ENCODE results near the gene MELK. TPM values are rescaled to one million over a fixed set of nuclear protein-coding genes. Genes with fewer than 3 reads are reported as not detected.
A peak's percentile ranks its signal among the peaks of the same experiment; 100 is the strongest.

Gene MELK
- total RNA-seq, 2 experiments from 2014 or later = 73.4 to 74.9 TPM

- ATAC-seq = no peak
- CTCF ChIA-PET = interaction anchor here (0.6 to 3.7 kb wide), 12 partner anchors 9 to 226 kb away, joined by 3 to 36 read pairs (median 4); no protein-coding TSS in a partner anchor
- no peaks in the 10 kb centered on the region for H3K4me1 Mint-ChIP-seq (ENCODE audit: low read depth)
- POLR2A ChIA-PET = no interaction called here
- peaks cover 37% of the 10 kb centered on the region for H3K36me3 Mint-ChIP-seq (ENCODE audit: low read depth)
- no peak for DNase-seq
- no peaks in the 10 kb centered on the region for H3K9me3 Mint-ChIP-seq (ENCODE audit: insufficient read depth)
- H3K27me3 Mint-ChIP-seq (ENCODE audit: low read depth) = no peaks in the 10 kb centered on the region
- H3K27ac Mint-ChIP-seq = no peak overlapping the region
- no peak overlapping the region for H3K4me3 Mint-ChIP-seq
These were observed 60.2 kb downstream of the MELK start for GRCh38 chr9:36632892-36633291.

- no peak overlapping the region for H3K4me3 Mint-ChIP-seq
- H3K4me1 Mint-ChIP-seq (ENCODE audit: low read depth) = peaks cover 10% of the 10 kb centered on the region
- peaks cover 47% of the 10 kb centered on the region for H3K36me3 Mint-ChIP-seq (ENCODE audit: low read depth)
- no peaks in the 10 kb centered on the region for H3K9me3 Mint-ChIP-seq (ENCODE audit: insufficient read depth)
- no peaks in the 10 kb centered on the region for H3K27me3 Mint-ChIP-seq (ENCODE audit: low read depth)
- no peak overlapping the region for H3K27ac Mint-ChIP-seq
- no peak for DNase-seq
- POLR2A ChIA-PET = no interaction called here
- no peak for ATAC-seq
- CTCF ChIA-PET = interaction anchor here (0.8 to 1.4 kb wide), 2 partner anchors 11 to 91 kb away, joined by 3 to 5 read pairs; no protein-coding TSS in a partner anchor
These were observed 65.0 kb downstream of the MELK start for GRCh38 chr9:36637491-36638270.

- ChIA-PET CTCF (no interaction called here), POLR2A (no interaction called here)
- no peak overlapping the region for H3K27ac Mint-ChIP-seq
- peaks cover 10% of the 10 kb centered on the region for H3K4me1 Mint-ChIP-seq (ENCODE audit: low read depth)
- no peak for ATAC-seq
- H3K27me3 Mint-ChIP-seq (ENCODE audit: low read depth) = no peaks in the 10 kb centered on the region
- H3K36me3 Mint-ChIP-seq (ENCODE audit: low read depth) = peaks cover 52% of the 10 kb centered on the region
- H3K4me3 Mint-ChIP-seq = no peak overlapping the region
- DNase-seq = no peak
- H3K9me3 Mint-ChIP-seq (ENCODE audit: insufficient read depth) = no peaks in the 10 kb centered on the region
These were observed 68.2 kb downstream of the MELK start for GRCh38 chr9:36640771-36641381.

GRCh38 chr9:36642817-36643216 lies 70.1 kb downstream of the MELK start:
- Mint-ChIP-seq H3K36me3 (ENCODE audit: low read depth) (peaks cover 67% of the 10 kb centered on the region), H3K4me3 (no peak overlapping the region), H3K27ac (no peak overlapping the region), H3K27me3 (ENCODE audit: low read depth) (no peaks in the 10 kb centered on the region), H3K4me1 (ENCODE audit: low read depth) (peaks cover 10% of the 10 kb centered on the region), H3K9me3 (ENCODE audit: insufficient read depth) (no peaks in the 10 kb centered on the region)
- DNase-seq (no peak), ATAC-seq (no peak)
- ChIA-PET CTCF (no interaction called here), POLR2A (interaction anchor here (0.6 kb wide), 1 partner anchor 154 kb away, joined by 5 read pairs; no protein-coding TSS in a partner anchor)

- Mint-ChIP-seq H3K4me1 (ENCODE audit: low read depth) (no peaks in the 10 kb centered on the region), H3K27me3 (ENCODE audit: low read depth) (no peaks in the 10 kb centered on the region), H3K27ac (no peak overlapping the region), H3K4me3 (no peak overlapping the region), H3K9me3 (ENCODE audit: insufficient read depth) (no peaks in the 10 kb centered on the region), H3K36me3 (ENCODE audit: low read depth) (peaks cover 57% of the 10 kb centered on the region)
- POLR2A ChIA-PET = no interaction called here
- no peak for ATAC-seq
- DNase-seq = no peak
- CTCF ChIA-PET = no interaction called here
These were observed 84.1 kb downstream of the MELK start for GRCh38 chr9:36656842-36657241.

GRCh38 chr9:36659500-36659899 lies 86.8 kb downstream of the MELK start:
- Mint-ChIP-seq H3K27me3 (ENCODE audit: low read depth) (no peaks in the 10 kb centered on the region), H3K27ac (no peak overlapping the region), H3K9me3 (ENCODE audit: insufficient read depth) (no peaks in the 10 kb centered on the region), H3K4me1 (ENCODE audit: low read depth) (peaks cover 2% of the 10 kb centered on the region), H3K4me3 (no peak overlapping the region), H3K36me3 (ENCODE audit: low read depth) (peaks cover 60% of the 10 kb centered on the region)
- CTCF ChIA-PET = no interaction called here
- POLR2A ChIA-PET = no interaction called here
- no peak for DNase-seq
- no peak for ATAC-seq

GRCh38 chr9:36664806-36665205 lies 92.1 kb downstream of the MELK start:
- H3K4me3 Mint-ChIP-seq = no peak overlapping the region
- no peaks in the 10 kb centered on the region for H3K9me3 Mint-ChIP-seq (ENCODE audit: insufficient read depth)
- peaks cover 52% of the 10 kb centered on the region for H3K36me3 Mint-ChIP-seq (ENCODE audit: low read depth)
- peaks cover 19% of the 10 kb centered on the region for H3K4me1 Mint-ChIP-seq (ENCODE audit: low read depth)
- CTCF ChIA-PET = interaction anchor here (1.0 kb wide), 1 partner anchor 64 kb away, joined by 4 read pairs; no protein-coding TSS in a partner anchor
- no peak for ATAC-seq
- H3K27me3 Mint-ChIP-seq (ENCODE audit: low read depth) = no peaks in the 10 kb centered on the region
- no peak overlapping the region for H3K27ac Mint-ChIP-seq
- POLR2A ChIA-PET = no interaction called here
- DNase-seq = no peak

- no peak for DNase-seq
- Mint-ChIP-seq H3K36me3 (ENCODE audit: low read depth) (peaks cover 54% of the 10 kb centered on the region), H3K4me1 (ENCODE audit: low read depth) (peaks cover 19% of the 10 kb centered on the region), H3K9me3 (ENCODE audit: insufficient read depth) (no peaks in the 10 kb centered on the region), H3K4me3 (no peak overlapping the region), H3K27ac (no peak overlapping the region), H3K27me3 (ENCODE audit: low read depth) (no peaks in the 10 kb centered on the region)
- no peak for ATAC-seq
- ChIA-PET CTCF (no interaction called here), POLR2A (no interaction called here)
These were observed 92.7 kb downstream of the MELK start for GRCh38 chr9:36665387-36665786.

GRCh38 chr9:36665921-36666431 lies 93.3 kb downstream of the MELK start:
- Mint-ChIP-seq H3K4me1 (ENCODE audit: low read depth) (peaks cover 19% of the 10 kb centered on the region), H3K27me3 (ENCODE audit: low read depth) (no peaks in the 10 kb centered on the region), H3K36me3 (ENCODE audit: low read depth) (peaks cover 56% of the 10 kb centered on the region), H3K9me3 (ENCODE audit: insufficient read depth) (no peaks in the 10 kb centered on the region), H3K4me3 (no peak overlapping the region), H3K27ac (peak overlapping the region; percentile 9)
- DNase-seq (no peak), ATAC-seq (peak; percentile 63)
- POLR2A ChIA-PET = no interaction called here
- CTCF ChIA-PET = interaction anchor here (0.7 to 1.7 kb wide), 2 partner anchors 10 to 63 kb away, joined by 4 to 5 read pairs; no protein-coding TSS in a partner anchor

GRCh38 chr9:36671561-36671960 lies 98.9 kb downstream of the MELK start:
- ChIA-PET CTCF (no interaction called here), POLR2A (interaction anchor here (0.6 kb wide), 1 partner anchor 64 kb away, joined by 4 read pairs; no protein-coding TSS in a partner anchor)
- Mint-ChIP-seq H3K4me1 (ENCODE audit: low read depth) (peaks cover 3% of the 10 kb centered on the region), H3K27me3 (ENCODE audit: low read depth) (no peaks in the 10 kb centered on the region), H3K27ac (no peak overlapping the region), H3K4me3 (no peak overlapping the region), H3K9me3 (ENCODE audit: insufficient read depth) (no peaks in the 10 kb centered on the region), H3K36me3 (ENCODE audit: low read depth) (peaks cover 62% of the 10 kb centered on the region)
- ATAC-seq (no peak), DNase-seq (no peak)

- Mint-ChIP-seq H3K4me3 (no peak overlapping the region), H3K36me3 (ENCODE audit: low read depth) (peaks cover 73% of the 10 kb centered on the region), H3K27ac (no peak overlapping the region), H3K4me1 (ENCODE audit: low read depth) (no peaks in the 10 kb centered on the region), H3K9me3 (ENCODE audit: insufficient read depth) (peaks cover 3% of the 10 kb centered on the region), H3K27me3 (ENCODE audit: low read depth) (no peaks in the 10 kb centered on the region)
- ChIA-PET POLR2A (no interaction called here), CTCF (interaction anchor here (0.6 to 2.1 kb wide), 3 partner anchors 10 to 53 kb away, joined by 3 to 8 read pairs (median 4); no protein-coding TSS in a partner anchor)
- DNase-seq (no peak), ATAC-seq (no peak)
These were observed 103.4 kb downstream of the MELK start for GRCh38 chr9:36676091-36676490.

All from activated CD8-positive, alpha-beta T cell treated with anti-CD3 and anti-CD28 coated beads, Interleukin-2, amount 10 ng/mL, durations not matched to agents 7 days and 5 days (primary cell).